Endothelial cell of umbilical vein (primary cell): Measurements from ENCODE around the gene IGSF10. TPM values are rescaled to one million over a fixed set of nuclear protein-coding genes. Genes with fewer than 3 reads are reported as not detected.

ENCODE experiments used
- BruUV-seq: library from RNA; stranded (reverse); fragments of 400-500 nt; replicated peaks from 2 replicates; lab custom pipeline; 2021; lab: Mats Ljungman, UMichigan
- CTCF ChIA-PET: fragments of 300-600, 350-600 bp; sonication (Branson Sonifier 250); formaldehyde crosslinking; loops from one replicate; lab custom pipeline; 2021; ENCODE audit warnings: antibody characterized with exemption, inconsistent platforms; lab: Charles Lee
- POLR2A ChIA-PET: fragments of 300-600, 350-600 bp; sonication (Branson Sonifier 250); formaldehyde crosslinking; loops from one replicate; lab custom pipeline; 2021; ENCODE audit warnings: antibody characterized with exemption, inconsistent platforms; lab: Charles Lee
- DNase-seq: peaks from one replicate; pipeline ENCODE4 v3.0.0-alpha.2; 2011; ENCODE audit warnings: low read depth, low spot score
- FAIRE-seq: peaks from 2 replicates; lab custom pipeline; 2011; peaks lifted over from hg19 to GRCh38; lab: Jason Lieb, UNC
- H2AFZ ChIP-seq: 2 replicates; pipeline ENCODE4 v1.6.0; 2012; ENCODE audit warnings: low read depth, low read length, control low read depth, inconsistent platforms
- H3K27ac ChIP-seq: 2 replicates; pipeline ENCODE4 v1.5.1; 2011; ENCODE audit warnings: low read depth, mild to moderate bottlenecking, control low read depth, low read length, moderate library complexity; ENCODE audit not compliant: insufficient read depth
- H3K27me3 ChIP-seq, 2 experiments: 2 replicates each; pipeline versions ENCODE4 v1.6.0 to v1.6.1; 2011; ENCODE audit warnings: low read length in 2 of 2, mixed read lengths in 1 of 2; ENCODE audit not compliant: control insufficient read depth in 2 of 2, insufficient read depth in 2 of 2
- H3K36me3 ChIP-seq, 2 experiments: 2 replicates in 1 of 2; 3 replicates in 1 of 2; pipeline ENCODE4 v1.5.1; 2011; ENCODE audit warnings: low read length in 2 of 2, mild to moderate bottlenecking in 1 of 2, moderate library complexity in 1 of 2; ENCODE audit not compliant: control insufficient read depth in 2 of 2, insufficient read depth in 2 of 2; ENCODE audit errors: extremely low read depth in 1 of 2
- H3K4me1 ChIP-seq: 3 replicates; pipeline ENCODE4 v1.5.1; 2011; ENCODE audit warnings: mild to moderate bottlenecking, low read length; ENCODE audit not compliant: control insufficient read depth, insufficient read depth; ENCODE audit errors: extremely low read depth
- H3K4me2 ChIP-seq: 2 replicates; pipeline ENCODE4 v1.6.1; 2011; ENCODE audit warnings: low read length, control low read depth, mixed read lengths; ENCODE audit not compliant: insufficient read depth
- H3K4me3 ChIP-seq, 3 experiments: fragments of 200-600 bp in 1 of 3; sonication (generic), shearing (Covaris generic) in 1 of 3; replicated peaks in 1 of 3; 2 replicates each; pipeline ENCODE4 v1.5.1; 2011 to 2016; ENCODE audit warnings: control low read depth in 3 of 3, low read length in 3 of 3, mild to moderate bottlenecking in 2 of 3, inconsistent platforms in 1 of 3, low read depth in 1 of 3, moderate library complexity in 1 of 3; ENCODE audit not compliant: insufficient read depth in 1 of 3
- H3K79me2 ChIP-seq: 2 replicates; pipeline ENCODE4 v1.6.0; 2012; ENCODE audit warnings: low read length, inconsistent platforms; ENCODE audit not compliant: control insufficient read depth, insufficient read depth
- H3K9ac ChIP-seq: replicated peaks from 2 replicates; pipeline ENCODE3; 2011; ENCODE audit warnings: low read length, control low read depth; ENCODE audit not compliant: insufficient read depth; ENCODE audit errors: extremely low read depth
- H3K9me1 ChIP-seq: replicated peaks from 3 replicates; pipeline ENCODE4 v1.6.0; 2011; ENCODE audit warnings: mild to moderate bottlenecking, low read length; ENCODE audit not compliant: control insufficient read depth, insufficient read depth; ENCODE audit errors: extremely low read depth
- H3K9me3 ChIP-seq: replicated peaks from 2 replicates; pipeline ENCODE4 v1.5.1; 2012; ENCODE audit warnings: low read length, inconsistent platforms; ENCODE audit not compliant: control insufficient read depth, insufficient read depth
- H4K20me1 ChIP-seq: replicated peaks from 2 replicates; pipeline ENCODE3; 2011; ENCODE audit warnings: mild to moderate bottlenecking, low read length; ENCODE audit not compliant: control insufficient read depth, insufficient read depth; ENCODE audit errors: extremely low read depth
- CTCF ChIP-seq, 2 donors: IDR thresholded peaks; 1 replicate in 1 of 2; 2 replicates in 1 of 2; pipeline ENCODE4 v1.5.1; 2011; ENCODE audit warnings: low read length in 2 of 2, mild to moderate bottlenecking in 2 of 2, moderate library complexity in 2 of 2, control low read depth in 1 of 2, inconsistent platforms in 1 of 2, low read depth in 1 of 2; ENCODE audit not compliant: insufficient read depth in 1 of 2; ENCODE audit errors: extremely low read depth in 1 of 2
- FOS ChIP-seq: IDR thresholded peaks from 2 replicates; pipeline ENCODE4 v1.6.1; 2011; ENCODE audit warnings: mild to moderate bottlenecking, low read length, moderate library complexity, borderline replicate concordance; ENCODE audit not compliant: insufficient read depth
- MYC ChIP-seq: IDR thresholded peaks from one replicate; pipeline ENCODE4 v1.6.1; 2011; ENCODE audit warnings: mild to moderate bottlenecking, low read depth, low read length
- POLR2AphosphoS5 ChIP-seq: IDR thresholded peaks from 2 replicates; pipeline ENCODE4 v1.6.1; 2012; ENCODE audit warnings: low read depth, mild to moderate bottlenecking, control low read depth, low read length, moderate library complexity; ENCODE audit not compliant: insufficient read depth
- dilution Hi-C: fragments of 300-500 bp; cut with MboI; formaldehyde crosslinking; loops from one replicate; pipeline ENCODE4 v1.15.0; 2019; ENCODE audit warnings: low sequenced_read_pairs; ENCODE audit not compliant: extremely low pct_ligation_motif_present
- intact Hi-C: fragments of 100-400 bp; cut with micrococcal nuclease; formaldehyde crosslinking; loops from one replicate; pipeline ENCODE4 v1.10.0; 2022
- polyA plus RNA-seq, 4 experiments: library from polyadenylated mRNA; depleted of rRNA in 3 of 4; stranded (reverse) in 3 of 4; unstranded in 1 of 4; fragments of >200 nt; gene quantifications; 2 replicates each; pipeline versions ENCODE4 v1.2.1 to v1.2.3, GENCODE V29; 2011 to 2012; ENCODE audit warnings: missing spikeins in 1 of 4
- total RNA-seq: library from RNA; stranded (reverse); gene quantifications from 2 replicates; pipeline ENCODE4 v1.2.3, GENCODE V29; 2021

IGSF10 gene
- total and polyA plus RNA-seq, 2 donors (not counting 3 experiments of a cell fraction or from before 2014, with no cell fraction given) = 0.01 TPM; not detected in 1

GRCh38 chr3:151440940-151441339 is 19.9 kb downstream of the IGSF10 start:
- H3K4me1 ChIP-seq = no peaks in the 10 kb centered on the region
- H3K27me3 ChIP-seq = no peaks in the 10 kb centered on the region
- dilution Hi-C loops (no loop called here), intact Hi-C loops (no loop called here)
- no peaks in the 10 kb centered on the region for H3K36me3 ChIP-seq
- CTCF ChIA-PET = interaction anchor here (1.0 to 5.8 kb wide), 4 partner anchors 9 to 1133 kb away, joined by 3 to 145 read pairs (median 30); no protein-coding TSS in a partner anchor
- no peak overlapping the region for H3K4me3 ChIP-seq
- H3K79me2 ChIP-seq = no peaks in the 10 kb centered on the region
- no peak overlapping the region for H3K9ac ChIP-seq
- no peak overlapping the region for H3K27ac ChIP-seq
- no peaks in the 10 kb centered on the region for H4K20me1 ChIP-seq
- POLR2A ChIA-PET = no interaction called here
- DNase-seq (no peak), FAIRE-seq (no peak)
- BruUV-seq = no TSS peak
- H3K4me2 ChIP-seq = no peak overlapping the region
- H2AFZ ChIP-seq = no peak overlapping the region
- TF ChIP-seq MYC (no peak), POLR2AphosphoS5 (no peak)
- no peaks in the 10 kb centered on the region for H3K9me1 ChIP-seq
- H3K9me3 ChIP-seq = no peaks in the 10 kb centered on the region

- intact Hi-C loops = loop anchor here (1.0 to 5.0 kb wide), 3 partner anchors 212 to 479 kb away; no protein-coding TSS in a partner anchor
- no peak overlapping the region for H3K9ac ChIP-seq
- BruUV-seq = no TSS peak
- CTCF ChIA-PET = interaction anchor here (0.6 to 5.8 kb wide), 15 partner anchors 9 to 486 kb away, joined by 3 to 145 read pairs (median 4); partner anchors contain the start of gene IGSF10
- H3K9me1 ChIP-seq = no peaks in the 10 kb centered on the region
- H3K27me3 ChIP-seq = no peaks in the 10 kb centered on the region
- H3K4me1 ChIP-seq = no peaks in the 10 kb centered on the region
- TF ChIP-seq FOS (no peak), CTCF (IDR thresholded peaks at IDR 0.05; ENCODE audit: extremely low read depth in 1 of 2, insufficient read depth in 1 of 2, low read depth in 1 of 2, low read length in 2 of 2) (peak; percentile 45 to 51)
- H2AFZ ChIP-seq = no peak overlapping the region
- POLR2A ChIA-PET = interaction anchor here (0.6 kb wide), 1 partner anchor 399 kb away, joined by 3 read pairs; no protein-coding TSS in a partner anchor
- peak; percentile 65 for DNase-seq
- H3K36me3 ChIP-seq = no peaks in the 10 kb centered on the region
- no peak overlapping the region for H3K4me2 ChIP-seq
- no peaks in the 10 kb centered on the region for H3K79me2 ChIP-seq
- peak; percentile 80 for FAIRE-seq
- H3K9me3 ChIP-seq = no peaks in the 10 kb centered on the region
- H3K27ac ChIP-seq = no peak overlapping the region
- no peaks in the 10 kb centered on the region for H4K20me1 ChIP-seq
- dilution Hi-C loops = no loop called here
- H3K4me3 ChIP-seq = no peak overlapping the region
These were observed 21.2 kb downstream of the IGSF10 start for GRCh38 chr3:151439652-151440125.
